B cell (primary cell): ENCODE data around the gene ATP8A1.

ENCODE experiments used
- CTCF ChIP-seq: fragments of 200-600 bp; IDR thresholded peaks from one replicate; pipeline ENCODE4 v1.8.0; 2022; ENCODE audit warnings: antibody characterized with exemption, mild to moderate bottlenecking
- EZH2 ChIP-seq: IDR thresholded peaks from 2 replicates; pipeline ENCODE4 v1.6.1; 2012; ENCODE audit warnings: borderline replicate concordance, low read depth, mild to moderate bottlenecking, moderate library complexity, low read length; ENCODE audit not compliant: insufficient read depth, poor library complexity, severe bottlenecking

GRCh38 chr4:42653626-42654560 lies 3.0 kb downstream of the ATP8A1 start:
- TF ChIP-seq CTCF (no peak), EZH2 (no peak)
